Lower leg skin (tissue), 3 donors: ENCODE results near the gene XRCC4.

Experiments used
- CTCF ChIP-seq, 3 donors: fragments of 450-650 bp; IDR thresholded peaks; one replicate each; pipeline ENCODE4 v1.5.1; 2016; ENCODE audit warnings: antibody characterized with exemption in 3 of 3, mild to moderate bottlenecking in 3 of 3, moderate library complexity in 2 of 3
- POLR2A ChIP-seq, 2 donors: fragments of 450-650 bp; IDR thresholded peaks; one replicate each; pipeline ENCODE4 v1.6.1; 2016 to 2017; ENCODE audit warnings: antibody characterized with exemption in 2 of 2, mild to moderate bottlenecking in 1 of 2, moderate library complexity in 1 of 2

DNA sequence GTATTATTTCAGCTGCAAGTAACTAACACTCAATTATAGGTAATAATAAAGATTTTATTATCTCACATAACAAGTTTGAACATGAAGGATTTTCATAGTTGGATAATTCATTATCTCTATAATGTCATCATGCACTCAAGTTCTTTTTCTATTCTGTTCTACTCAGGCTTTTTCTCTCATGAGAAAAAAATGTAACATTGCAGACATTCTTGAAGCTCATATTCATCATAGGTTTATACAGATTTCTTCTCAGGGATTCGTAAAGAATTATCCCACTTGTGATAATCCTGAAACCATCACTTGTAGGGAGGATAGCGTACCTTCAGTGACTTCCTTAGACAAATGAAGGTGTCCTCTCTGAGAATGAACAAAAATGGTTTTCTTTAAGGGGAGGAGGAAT lies 150.3 kb downstream of the XRCC4 start:
- TF ChIP-seq CTCF (IDR thresholded peaks at IDR 0.05) (no peak), POLR2A (IDR thresholded peaks at IDR 0.05) (no peak)
